Calu3 (cell line): Measurements from ENCODE around the gene CNPY2. TPM values are rescaled to one million over a fixed set of nuclear protein-coding genes. Genes with fewer than 3 reads are reported as not detected.

ENCODE experiments used
- Bru-seq: library from RNA; stranded (reverse); fragments of 400-500 nt; gene quantifications from one replicate; lab custom pipeline; 2021; lab: Mats Ljungman, UMichigan
- BruChase-seq, 2 experiments: library from RNA; stranded (reverse); fragments of 400-500 nt; gene quantifications; one replicate each; lab custom pipeline; 2021; lab: Mats Ljungman, UMichigan
- BruUV-seq: library from RNA; stranded (reverse); fragments of 400-500 nt; replicated peaks from 2 replicates; lab custom pipeline; 2021; lab: Mats Ljungman, UMichigan
- CTCF ChIA-PET: fragments of 300-600 bp; sonication (Branson Sonifier 250); formaldehyde crosslinking; loops from one replicate; lab custom pipeline; 2022; ENCODE audit warnings: antibody characterized with exemption; lab: Charles Lee
- DNase-seq: peaks from one replicate; pipeline ENCODE4 v3.0.0; 2022
- H3K27ac Mint-ChIP-seq: one replicate; pipeline ENCODE4 v1.8.0; 2022; ENCODE audit warnings: mixed read lengths; ENCODE audit not compliant: unreplicated experiment
- H3K27me3 Mint-ChIP-seq: one replicate; pipeline ENCODE4 v1.8.0; 2022; ENCODE audit warnings: mixed read lengths; ENCODE audit not compliant: unreplicated experiment
- H3K36me3 Mint-ChIP-seq: one replicate; pipeline ENCODE4 v1.8.0; 2022; ENCODE audit warnings: mild to moderate bottlenecking, moderate library complexity, mixed read lengths; ENCODE audit not compliant: insufficient read depth, unreplicated experiment
- H3K4me1 Mint-ChIP-seq: one replicate; pipeline ENCODE4 v1.8.0; 2022; ENCODE audit warnings: mild to moderate bottlenecking, low read depth, mixed read lengths; ENCODE audit not compliant: unreplicated experiment
- H3K4me3 Mint-ChIP-seq: one replicate; pipeline ENCODE4 v1.8.0; 2022; ENCODE audit warnings: mild to moderate bottlenecking, low read depth, moderate library complexity, mixed read lengths; ENCODE audit not compliant: unreplicated experiment
- H3K9me3 Mint-ChIP-seq: one replicate; pipeline ENCODE4 v1.8.0; 2022; ENCODE audit warnings: low read depth, mixed read lengths; ENCODE audit not compliant: unreplicated experiment
- intact Hi-C: fragments of 100-400 bp; cut with micrococcal nuclease; formaldehyde crosslinking; loops from one replicate; pipeline ENCODE4 v1.10.0; 2022; ENCODE audit not compliant: unreplicated experiment
- long read RNA-seq: library from polyadenylated mRNA; stranded (forward); transcript quantifications from one replicate; pipeline ENCODE4 v2.0.0, GENCODE V29; 2022
- total RNA-seq: library from RNA; stranded (reverse); gene quantifications from 2 replicates; pipeline ENCODE4 v1.2.3, GENCODE V29; 2022
- TF ChIP-seq, protein P1 (sequence below): fragments of 200-600 bp; IDR thresholded peaks from one replicate; pipeline ENCODE4 v1.8.0; 2022; ENCODE audit warnings: antibody characterized with exemption; ENCODE audit not compliant: unreplicated experiment

CNPY2 gene
- 228 and 236 TPM in 2 replicates for total RNA-seq
- percentile 90 among the genes with signal in this experiment for Bru-seq, nascent RNA
- percentile 98 among the genes with signal in this experiment for BruChase-seq, experiment 1, labeled RNA remaining after a 6-hour chase
- percentile 96 among the genes with signal in this experiment for BruChase-seq, experiment 2, labeled RNA remaining after a 2-hour chase
- long read RNA-seq, transcript CNPY2-201 (6 exons, 1,214 nt): major isoform, 289 of 354 reads
- long read RNA-seq, transcript CNPY2-206 (3 exons, 817 nt): minor isoform, 26 of 354 reads
- long read RNA-seq, partial matches to known transcripts: 14 of 354 reads
- long read RNA-seq, other reads (novel, unspliced or antisense): 22 of 354 reads

DNA sequence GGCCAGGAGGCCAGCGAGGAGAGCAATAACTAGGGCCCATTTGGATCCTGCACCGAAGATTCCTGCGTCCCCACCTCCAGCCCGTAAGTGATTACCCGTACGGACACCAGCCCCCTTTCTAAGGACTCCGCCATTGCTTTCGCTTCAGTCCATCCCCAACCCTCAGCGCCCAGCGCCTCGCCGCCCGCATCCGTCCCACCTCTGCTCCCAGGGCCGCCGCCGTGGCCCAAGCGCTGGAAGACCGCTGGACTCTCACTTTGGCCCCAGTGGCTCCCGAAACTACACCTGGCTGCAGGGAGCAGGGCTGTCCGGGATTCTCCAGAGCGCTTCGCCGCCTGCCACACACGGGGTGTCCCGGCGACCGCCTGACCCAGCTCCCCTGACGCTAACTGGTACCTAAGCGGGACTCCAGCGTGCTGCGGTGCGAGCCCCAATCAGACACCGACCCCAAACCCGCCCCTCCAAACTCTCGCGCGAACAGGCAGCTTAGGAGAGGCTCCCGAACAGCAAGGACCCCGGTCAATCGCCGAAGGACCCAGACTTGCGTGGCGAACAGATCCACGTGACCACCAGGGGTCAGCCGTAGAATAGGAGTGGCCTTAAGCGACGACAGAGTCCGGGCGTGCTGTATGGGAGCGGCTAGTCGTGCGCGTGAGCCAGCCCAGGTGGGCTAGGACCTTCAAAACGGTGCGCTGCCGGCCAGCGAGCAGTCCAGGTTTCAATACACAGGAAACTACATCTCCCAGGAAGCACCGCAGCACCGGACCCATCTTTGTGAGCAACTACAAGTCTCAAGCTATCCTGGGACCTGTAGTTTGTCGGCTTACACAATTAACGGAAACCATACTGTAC, at the start of gene CNPY2:
CNPY2 (minus strand) TSS at position 367 of the 852 bp plus-strand sequence. CDS start 771 bp downstream, outside the sequence.
- no TSS peak for BruUV-seq
- H3K27me3 Mint-ChIP-seq: no peaks in the 10 kb centered on the region
- peak within 1 kb of the TSS; percentile 100 for H3K4me3 Mint-ChIP-seq
- intact Hi-C loops: loop anchor here (1.0 kb wide), 2 partner anchors 17 to 148 kb away; partner anchors contain the start of gene PAN2
- CTCF ChIA-PET: interaction anchor here (0.6 to 2.2 kb wide), 8 partner anchors 11 to 572 kb away, joined by 3 to 22 read pairs (median 4); partner anchors contain the start of genes PAN2, RNF41 and STAT2
- H3K36me3 Mint-ChIP-seq: peaks cover 51% of the 10 kb centered on the region
- peak; percentile 98 for DNase-seq
- TF ChIP-seq, protein P1, sequence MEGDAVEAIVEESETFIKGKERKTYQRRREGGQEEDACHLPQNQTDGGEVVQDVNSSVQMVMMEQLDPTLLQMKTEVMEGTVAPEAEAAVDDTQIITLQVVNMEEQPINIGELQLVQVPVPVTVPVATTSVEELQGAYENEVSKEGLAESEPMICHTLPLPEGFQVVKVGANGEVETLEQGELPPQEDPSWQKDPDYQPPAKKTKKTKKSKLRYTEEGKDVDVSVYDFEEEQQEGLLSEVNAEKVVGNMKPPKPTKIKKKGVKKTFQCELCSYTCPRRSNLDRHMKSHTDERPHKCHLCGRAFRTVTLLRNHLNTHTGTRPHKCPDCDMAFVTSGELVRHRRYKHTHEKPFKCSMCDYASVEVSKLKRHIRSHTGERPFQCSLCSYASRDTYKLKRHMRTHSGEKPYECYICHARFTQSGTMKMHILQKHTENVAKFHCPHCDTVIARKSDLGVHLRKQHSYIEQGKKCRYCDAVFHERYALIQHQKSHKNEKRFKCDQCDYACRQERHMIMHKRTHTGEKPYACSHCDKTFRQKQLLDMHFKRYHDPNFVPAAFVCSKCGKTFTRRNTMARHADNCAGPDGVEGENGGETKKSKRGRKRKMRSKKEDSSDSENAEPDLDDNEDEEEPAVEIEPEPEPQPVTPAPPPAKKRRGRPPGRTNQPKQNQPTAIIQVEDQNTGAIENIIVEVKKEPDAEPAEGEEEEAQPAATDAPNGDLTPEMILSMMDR: no peak
- no peaks in the 10 kb centered on the region for H3K4me1 Mint-ChIP-seq
- H3K27ac Mint-ChIP-seq: peak within 1 kb of the TSS; percentile 99
- H3K9me3 Mint-ChIP-seq: no peaks in the 10 kb centered on the region

DNA sequence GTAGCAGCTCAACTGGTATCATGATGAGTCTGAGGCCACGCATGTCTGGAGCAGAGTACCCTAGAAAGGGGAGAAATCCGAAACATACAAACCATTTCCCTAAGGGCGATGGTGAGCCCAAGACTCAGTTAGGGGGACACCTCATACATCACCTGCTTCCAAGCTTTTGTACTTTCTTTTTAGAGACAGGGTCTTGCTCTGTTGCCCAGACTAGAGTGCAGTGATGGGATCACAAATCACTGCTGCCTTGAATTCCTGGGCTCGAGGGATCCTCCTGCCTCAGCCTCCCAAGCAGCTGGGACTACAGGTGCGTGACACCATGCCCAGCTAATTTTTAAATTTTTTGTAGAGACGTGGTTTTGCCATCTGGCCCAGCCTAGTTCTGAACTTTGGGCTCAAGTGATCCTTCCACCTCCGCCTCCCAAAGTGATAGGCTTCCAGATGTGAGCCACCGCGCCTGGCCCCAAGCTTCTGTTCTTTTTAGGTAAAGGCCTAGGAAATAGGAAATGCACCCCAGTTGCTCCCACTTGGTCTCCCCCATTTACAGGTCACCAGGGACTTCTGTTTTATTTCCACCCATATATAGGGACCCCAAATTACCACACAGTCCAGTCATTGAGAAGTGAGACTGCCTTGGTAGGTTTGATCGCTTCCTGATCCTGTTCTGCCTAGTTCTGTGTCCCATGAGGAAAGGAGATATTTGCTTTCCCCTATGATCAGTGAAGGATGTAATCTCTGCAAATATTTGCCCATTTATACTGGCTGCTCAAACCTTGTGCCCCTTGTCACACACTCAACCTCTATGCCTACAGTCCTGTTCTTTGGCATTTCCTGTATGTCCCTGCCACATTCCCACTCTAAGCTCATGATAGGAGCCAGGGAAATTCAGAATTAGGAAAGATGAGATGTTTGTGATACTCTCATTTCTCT, 46.6 kb upstream of the CNPY2 start, which contains the start of gene APOF:
APOF (minus strand) TSS at position 728 of the 930 bp plus-strand sequence; CDS start at position 616, 112 bp downstream.
- Mint-ChIP-seq H3K36me3 (peaks cover 30% of the 10 kb centered on the region), H3K9me3 (no peaks in the 10 kb centered on the region), H3K4me1 (peaks cover 8% of the 10 kb centered on the region), H3K4me3 (no peak within 1 kb of the TSS), H3K27ac (no peak within 1 kb of the TSS), H3K27me3 (no peaks in the 10 kb centered on the region)
- DNase-seq: no peak
- BruUV-seq: no TSS peak
- TF ChIP-seq, protein P1: no peak
- CTCF ChIA-PET: interaction anchor here (0.7 kb wide), 1 partner anchor 132 kb away, joined by 3 read pairs; no protein-coding TSS in a partner anchor
- intact Hi-C loops: loop anchor here (10.0 kb wide), 1 partner anchor 102 kb away; the partner anchor contains the start of gene SPRYD4

DNA sequence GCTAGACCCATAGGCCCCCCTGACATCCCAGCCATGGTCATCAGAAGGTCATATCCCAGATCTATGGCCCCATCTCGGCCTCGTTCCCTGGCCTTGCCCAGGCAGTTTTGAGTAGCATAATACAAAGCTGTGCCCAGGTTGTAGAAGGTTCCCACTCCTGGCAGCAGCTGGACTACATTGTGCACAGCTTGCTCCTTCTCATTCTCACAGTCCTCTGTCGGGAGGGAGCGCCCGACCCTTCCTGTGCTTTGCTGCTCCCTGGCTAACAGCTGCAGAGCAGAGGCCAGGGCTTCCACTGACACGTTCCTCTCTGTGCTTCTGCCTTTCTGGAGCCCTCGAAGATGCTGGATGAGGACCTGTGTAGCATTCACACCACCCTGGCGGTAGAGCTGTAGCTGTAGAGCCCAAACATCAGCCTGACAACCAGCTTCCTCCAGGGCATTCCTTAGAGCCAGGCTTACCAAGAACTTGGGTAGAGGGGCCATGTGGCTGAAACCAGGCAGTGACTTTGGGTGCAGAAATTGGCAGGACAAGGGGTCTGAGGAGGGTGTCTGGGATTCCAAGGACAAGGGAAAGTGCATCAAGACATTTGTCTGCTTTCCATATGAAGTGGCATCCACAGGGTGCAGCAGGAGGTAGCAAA, 45.8 kb upstream of the CNPY2 start:
- no peaks in the 10 kb centered on the region for H3K27me3 Mint-ChIP-seq
- no peak for DNase-seq
- H3K27ac Mint-ChIP-seq: peak overlapping the region; percentile 63
- H3K4me1 Mint-ChIP-seq: peaks cover 8% of the 10 kb centered on the region
- TF ChIP-seq, protein P1: no peak
- no TSS peak for BruUV-seq
- CTCF ChIA-PET: no interaction called here
- H3K4me3 Mint-ChIP-seq: peak overlapping the region; percentile 89
- H3K9me3 Mint-ChIP-seq: no peaks in the 10 kb centered on the region
- intact Hi-C loops: loop anchor here (10.0 kb wide), 1 partner anchor 103 kb away; the partner anchor contains the start of gene SPRYD4
- peaks cover 30% of the 10 kb centered on the region for H3K36me3 Mint-ChIP-seq
